Measurements from ENCODE around the gene TIPARP.

Gene TIPARP

GRCh38 chr3:156674046-156674910 lies at the start of gene TIPARP:
Gene TIPARP (plus strand): TSS chr3:156674590. CDS start chr3:156677698, 3,108 bp downstream.
- DNase-seq (ENCODE audit: low read depth in 2 of 2): peak; percentile 98 to 99

GRCh38 chr3:156626104-156626503 lies 48.3 kb upstream of the TIPARP start:
- DNase-seq (ENCODE audit: low read depth in 2 of 2): no peak

- DNase-seq (ENCODE audit: low read depth in 2 of 2): no peak
These were observed 46.3 kb upstream of the TIPARP start for GRCh38 chr3:156627946-156628569.

- no peak for DNase-seq (ENCODE audit: low read depth in 2 of 2)
These were observed 45.4 kb upstream of the TIPARP start for GRCh38 chr3:156628836-156629618.

GRCh38 chr3:156630081-156630772 lies 44.2 kb upstream of the TIPARP start:
- DNase-seq (ENCODE audit: low read depth in 2 of 2): no peak

GRCh38 chr3:156630773-156631093 lies 43.7 kb upstream of the TIPARP start:
- no peak for DNase-seq (ENCODE audit: low read depth in 2 of 2)

GRCh38 chr3:156631323-156631722 lies 43.1 kb upstream of the TIPARP start:
- no peak for DNase-seq (ENCODE audit: low read depth in 2 of 2)

- DNase-seq (ENCODE audit: low read depth in 2 of 2): no peak
These were observed 41.8 kb upstream of the TIPARP start for GRCh38 chr3:156632601-156633000.

- DNase-seq (ENCODE audit: low read depth in 2 of 2): no peak
These were observed 41.1 kb upstream of the TIPARP start for GRCh38 chr3:156633335-156633734.

GRCh38 chr3:156635034-156635433 lies 39.4 kb upstream of the TIPARP start:
- DNase-seq (ENCODE audit: low read depth in 2 of 2): no peak

GRCh38 chr3:156635973-156636372 lies 38.4 kb upstream of the TIPARP start:
- no peak for DNase-seq (ENCODE audit: low read depth in 2 of 2)

GRCh38 chr3:156637480-156638022 lies 36.8 kb upstream of the TIPARP start:
- DNase-seq (ENCODE audit: low read depth in 2 of 2): no peak

- DNase-seq (ENCODE audit: low read depth in 2 of 2): no peak
These were observed 36.1 kb upstream of the TIPARP start for GRCh38 chr3:156638271-156638670.

- no peak for DNase-seq (ENCODE audit: low read depth in 2 of 2)
These were observed 34.9 kb upstream of the TIPARP start for GRCh38 chr3:156639414-156640023.

- DNase-seq (ENCODE audit: low read depth in 2 of 2): no peak
These were observed 32.8 kb upstream of the TIPARP start for GRCh38 chr3:156641618-156641975.

- DNase-seq (ENCODE audit: low read depth in 2 of 2): no peak
These were observed 31.4 kb upstream of the TIPARP start for GRCh38 chr3:156642750-156643728.

- DNase-seq (ENCODE audit: low read depth in 2 of 2): no peak
These were observed 30.5 kb upstream of the TIPARP start for GRCh38 chr3:156643729-156644389.

GRCh38 chr3:156644958-156645357 lies 29.4 kb upstream of the TIPARP start:
- DNase-seq (ENCODE audit: low read depth in 2 of 2): no peak

GRCh38 chr3:156646958-156647357 lies 27.4 kb upstream of the TIPARP start:
- no peak for DNase-seq (ENCODE audit: low read depth in 2 of 2)

- DNase-seq (ENCODE audit: low read depth in 2 of 2): no peak
These were observed 26.3 kb upstream of the TIPARP start for GRCh38 chr3:156648086-156648485.

Measured in stimulated activated CD8-positive, alpha-beta memory T cell treated with anti-CD3 and anti-CD28 coated beads, Interleukin-7, amount 100 ng/mL, for 1 hour (primary cell).